Measurements from ENCODE around the gene GOLPH3. TPM values are rescaled to one million over a fixed set of nuclear protein-coding genes. Genes with fewer than 3 reads are reported as not detected.

Gene GOLPH3
- total RNA-seq, 1 donor from 2014 or later, result 72.9 TPM

DNA sequence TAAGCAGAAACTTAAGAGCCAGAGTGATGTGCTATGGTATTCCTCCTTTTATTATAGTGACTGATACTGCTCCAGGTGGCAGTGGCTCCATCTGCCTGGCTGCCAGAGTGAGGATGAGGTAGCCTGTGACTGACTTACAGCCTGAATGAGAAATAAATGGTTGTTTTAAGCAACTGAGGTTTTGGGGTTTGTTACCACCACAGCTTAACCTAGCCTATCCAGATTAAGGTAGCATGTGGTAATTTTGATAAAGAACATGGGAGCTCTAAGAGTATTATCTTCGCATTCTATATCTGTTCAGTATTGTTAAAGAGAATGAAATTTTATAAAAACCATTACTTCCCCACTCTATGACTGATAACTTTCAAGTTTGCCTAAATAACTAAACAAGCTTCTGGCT, 39.0 kb downstream of the GOLPH3 start:
- H3K27ac Mint-ChIP-seq, result no peak overlapping the region
- no peak overlapping the region for H3K4me3 Mint-ChIP-seq
- H3K27me3 Mint-ChIP-seq, result no peaks in the 10 kb centered on the region
- TF ChIP-seq, protein P1, sequence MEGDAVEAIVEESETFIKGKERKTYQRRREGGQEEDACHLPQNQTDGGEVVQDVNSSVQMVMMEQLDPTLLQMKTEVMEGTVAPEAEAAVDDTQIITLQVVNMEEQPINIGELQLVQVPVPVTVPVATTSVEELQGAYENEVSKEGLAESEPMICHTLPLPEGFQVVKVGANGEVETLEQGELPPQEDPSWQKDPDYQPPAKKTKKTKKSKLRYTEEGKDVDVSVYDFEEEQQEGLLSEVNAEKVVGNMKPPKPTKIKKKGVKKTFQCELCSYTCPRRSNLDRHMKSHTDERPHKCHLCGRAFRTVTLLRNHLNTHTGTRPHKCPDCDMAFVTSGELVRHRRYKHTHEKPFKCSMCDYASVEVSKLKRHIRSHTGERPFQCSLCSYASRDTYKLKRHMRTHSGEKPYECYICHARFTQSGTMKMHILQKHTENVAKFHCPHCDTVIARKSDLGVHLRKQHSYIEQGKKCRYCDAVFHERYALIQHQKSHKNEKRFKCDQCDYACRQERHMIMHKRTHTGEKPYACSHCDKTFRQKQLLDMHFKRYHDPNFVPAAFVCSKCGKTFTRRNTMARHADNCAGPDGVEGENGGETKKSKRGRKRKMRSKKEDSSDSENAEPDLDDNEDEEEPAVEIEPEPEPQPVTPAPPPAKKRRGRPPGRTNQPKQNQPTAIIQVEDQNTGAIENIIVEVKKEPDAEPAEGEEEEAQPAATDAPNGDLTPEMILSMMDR (conservative IDR thresholded peaks at IDR 0.05), result no peak
- H3K9me3 Mint-ChIP-seq, result no peaks in the 10 kb centered on the region
- DNase-seq (ENCODE audit: extremely low spot score, unreplicated experiment), result no peak
- peaks cover 4% of the 10 kb centered on the region for H3K4me1 Mint-ChIP-seq (ENCODE audit: unreplicated experiment)
- H3K36me3 Mint-ChIP-seq, result peaks cover 41% of the 10 kb centered on the region

DNA sequence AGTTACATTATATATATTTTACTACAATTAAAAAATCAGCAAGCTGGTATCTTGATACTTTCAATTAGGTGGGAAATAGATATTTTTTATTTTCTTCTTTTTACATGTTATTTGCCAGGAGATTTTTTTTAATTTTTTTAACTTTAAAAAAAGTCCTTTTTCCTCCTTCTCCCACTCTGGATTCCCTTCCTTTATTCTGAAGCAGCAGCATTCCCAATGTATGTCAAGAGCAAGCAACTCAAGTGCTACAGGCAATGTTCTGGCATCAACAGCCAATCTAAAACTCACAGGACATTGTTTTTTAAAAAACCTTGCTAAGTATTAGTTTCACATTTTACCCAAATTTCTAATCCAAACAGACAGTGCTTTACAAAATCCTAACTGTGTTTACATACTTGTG, 41.4 kb downstream of the GOLPH3 start:
- H3K27ac Mint-ChIP-seq, result no peak overlapping the region
- TF ChIP-seq, protein P1 (conservative IDR thresholded peaks at IDR 0.05), result no peak

DNA sequence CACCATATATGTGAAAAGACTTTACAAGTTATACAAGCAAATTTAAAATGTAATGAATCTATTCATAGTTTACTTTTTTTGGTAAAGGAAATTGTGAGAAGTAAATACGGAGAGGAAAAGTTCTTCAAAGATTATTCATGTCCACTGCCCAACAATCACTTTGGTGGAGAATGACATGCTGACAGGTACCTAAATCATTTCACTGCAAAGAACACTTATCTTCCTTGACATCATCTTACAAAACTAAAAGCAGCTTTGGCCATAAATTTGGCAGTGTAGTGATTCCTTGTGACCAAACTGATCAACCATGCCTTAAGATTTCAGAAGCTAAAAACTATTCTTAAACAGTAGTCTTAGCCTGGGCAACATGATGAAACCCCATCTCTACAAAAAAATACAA, 42.5 kb downstream of the GOLPH3 start:
- Mint-ChIP-seq H3K36me3 (peaks cover 38% of the 10 kb centered on the region), H3K9me3 (no peaks in the 10 kb centered on the region), H3K27me3 (no peaks in the 10 kb centered on the region), H3K4me3 (no peak overlapping the region), H3K27ac (no peak overlapping the region), H3K4me1 (ENCODE audit: unreplicated experiment) (peaks cover 4% of the 10 kb centered on the region)
- no peak for DNase-seq (ENCODE audit: extremely low spot score, unreplicated experiment)
- TF ChIP-seq, protein P1 (conservative IDR thresholded peaks at IDR 0.05), result no peak

More for the DNA sequence above, 41.4 kb downstream of the GOLPH3 start:
- Mint-ChIP-seq H3K9me3 (no peaks in the 10 kb centered on the region), H3K36me3 (peaks cover 34% of the 10 kb centered on the region), H3K4me1 (ENCODE audit: unreplicated experiment) (peaks cover 4% of the 10 kb centered on the region), H3K27me3 (no peaks in the 10 kb centered on the region), H3K4me3 (no peak overlapping the region)
- no peak for DNase-seq (ENCODE audit: extremely low spot score, unreplicated experiment)

DNA sequence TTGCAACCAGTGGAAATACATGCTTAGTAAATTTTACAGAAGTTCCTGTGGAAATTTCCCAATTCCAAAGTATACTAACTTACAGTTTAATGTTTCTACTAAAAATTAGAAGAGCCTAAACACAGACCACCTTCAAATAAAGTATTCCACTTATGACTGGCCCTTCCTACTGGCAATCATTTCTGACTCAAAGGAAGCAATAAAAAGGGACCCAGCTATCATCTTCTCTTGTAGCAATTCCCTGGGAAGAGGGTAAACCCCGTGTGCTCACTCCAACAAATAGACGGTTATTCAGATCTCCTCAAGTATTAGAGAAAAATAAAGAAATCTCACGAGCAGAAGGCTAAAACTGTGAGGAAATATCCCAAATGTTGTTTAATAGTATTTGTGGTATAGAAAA, 43.3 kb downstream of the GOLPH3 start:
- Mint-ChIP-seq H3K9me3 (no peaks in the 10 kb centered on the region), H3K4me1 (ENCODE audit: unreplicated experiment) (peaks cover 4% of the 10 kb centered on the region), H3K27ac (no peak overlapping the region), H3K27me3 (no peaks in the 10 kb centered on the region), H3K36me3 (peaks cover 46% of the 10 kb centered on the region), H3K4me3 (no peak overlapping the region)
- no peak for DNase-seq (ENCODE audit: extremely low spot score, unreplicated experiment)
- TF ChIP-seq, protein P1 (conservative IDR thresholded peaks at IDR 0.05), result no peak

DNA sequence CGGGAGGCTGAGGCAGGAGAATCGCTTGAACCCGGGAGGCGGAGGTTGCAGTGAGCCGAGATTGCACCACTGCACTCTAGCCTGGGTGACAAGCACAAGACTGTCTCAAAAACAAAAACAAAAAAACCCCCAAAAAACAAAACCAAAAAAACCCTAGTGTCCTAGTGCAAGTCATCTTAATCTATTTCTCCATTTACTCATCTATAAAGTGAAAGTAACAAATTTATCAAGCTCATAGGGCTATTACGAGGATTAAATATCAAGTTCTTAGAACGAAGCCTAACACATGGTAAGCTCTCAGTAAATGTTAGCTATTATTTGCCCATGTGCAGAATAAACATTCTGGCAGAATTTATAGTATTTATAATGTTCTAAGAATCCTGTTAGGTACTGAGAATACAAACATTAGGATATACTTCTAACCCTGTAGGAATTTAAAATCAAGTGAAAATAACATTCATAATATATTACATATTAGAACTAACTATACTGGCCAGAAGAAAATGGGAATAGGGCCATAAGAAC, 45.0 kb downstream of the GOLPH3 start:
- TF ChIP-seq, protein P1 (conservative IDR thresholded peaks at IDR 0.05), result no peak
- H3K9me3 Mint-ChIP-seq, result no peaks in the 10 kb centered on the region
- H3K4me3 Mint-ChIP-seq, result no peak overlapping the region
- H3K36me3 Mint-ChIP-seq, result peaks cover 45% of the 10 kb centered on the region
- DNase-seq (ENCODE audit: extremely low spot score, unreplicated experiment), result no peak
- no peaks in the 10 kb centered on the region for H3K27me3 Mint-ChIP-seq
- H3K4me1 Mint-ChIP-seq (ENCODE audit: unreplicated experiment), result peaks cover 4% of the 10 kb centered on the region
- no peak overlapping the region for H3K27ac Mint-ChIP-seq

DNA sequence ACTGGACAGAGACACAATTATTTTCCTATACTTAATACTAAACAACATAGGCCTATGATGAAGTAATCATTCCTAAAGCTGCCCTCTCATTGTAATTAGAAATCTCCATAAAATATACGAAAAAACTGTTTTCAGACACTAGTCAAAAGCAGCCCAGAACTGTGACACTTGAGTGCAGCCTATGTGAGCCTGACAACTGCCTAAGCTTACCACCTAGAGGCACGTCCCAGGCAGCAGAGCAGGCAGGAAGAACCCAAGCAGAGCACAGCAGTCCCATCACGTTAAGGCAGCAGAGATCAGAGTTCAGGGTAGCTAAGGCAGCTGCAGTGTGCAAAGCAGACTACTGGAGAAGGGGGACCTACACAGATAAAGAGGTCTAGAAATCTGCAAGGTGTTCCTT, 46.4 kb downstream of the GOLPH3 start:
- Mint-ChIP-seq H3K36me3 (peaks cover 47% of the 10 kb centered on the region), H3K4me3 (no peak overlapping the region), H3K27ac (no peak overlapping the region), H3K9me3 (no peaks in the 10 kb centered on the region), H3K27me3 (no peaks in the 10 kb centered on the region), H3K4me1 (ENCODE audit: unreplicated experiment) (peaks cover 5% of the 10 kb centered on the region)
- DNase-seq (ENCODE audit: extremely low spot score, unreplicated experiment), result no peak
- TF ChIP-seq, protein P1 (conservative IDR thresholded peaks at IDR 0.05), result no peak

Data from type B pancreatic cell (in vitro differentiated cells).